LNCAP (cell line): ENCODE results near the gene RNF130.

ENCODE experiments used
- TF ChIP-seq, protein P1 (sequence below): fragments of 450-650 bp; IDR thresholded peaks from 2 replicates; pipeline ENCODE4 v1.5.1; 2017; ENCODE audit warnings: mild to moderate bottlenecking

Gene RNF130

GRCh38 chr5:180001136-180001535, 70.4 kb downstream of the RNF130 start:
- TF ChIP-seq, protein P1, sequence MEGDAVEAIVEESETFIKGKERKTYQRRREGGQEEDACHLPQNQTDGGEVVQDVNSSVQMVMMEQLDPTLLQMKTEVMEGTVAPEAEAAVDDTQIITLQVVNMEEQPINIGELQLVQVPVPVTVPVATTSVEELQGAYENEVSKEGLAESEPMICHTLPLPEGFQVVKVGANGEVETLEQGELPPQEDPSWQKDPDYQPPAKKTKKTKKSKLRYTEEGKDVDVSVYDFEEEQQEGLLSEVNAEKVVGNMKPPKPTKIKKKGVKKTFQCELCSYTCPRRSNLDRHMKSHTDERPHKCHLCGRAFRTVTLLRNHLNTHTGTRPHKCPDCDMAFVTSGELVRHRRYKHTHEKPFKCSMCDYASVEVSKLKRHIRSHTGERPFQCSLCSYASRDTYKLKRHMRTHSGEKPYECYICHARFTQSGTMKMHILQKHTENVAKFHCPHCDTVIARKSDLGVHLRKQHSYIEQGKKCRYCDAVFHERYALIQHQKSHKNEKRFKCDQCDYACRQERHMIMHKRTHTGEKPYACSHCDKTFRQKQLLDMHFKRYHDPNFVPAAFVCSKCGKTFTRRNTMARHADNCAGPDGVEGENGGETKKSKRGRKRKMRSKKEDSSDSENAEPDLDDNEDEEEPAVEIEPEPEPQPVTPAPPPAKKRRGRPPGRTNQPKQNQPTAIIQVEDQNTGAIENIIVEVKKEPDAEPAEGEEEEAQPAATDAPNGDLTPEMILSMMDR: no peak

DNA sequence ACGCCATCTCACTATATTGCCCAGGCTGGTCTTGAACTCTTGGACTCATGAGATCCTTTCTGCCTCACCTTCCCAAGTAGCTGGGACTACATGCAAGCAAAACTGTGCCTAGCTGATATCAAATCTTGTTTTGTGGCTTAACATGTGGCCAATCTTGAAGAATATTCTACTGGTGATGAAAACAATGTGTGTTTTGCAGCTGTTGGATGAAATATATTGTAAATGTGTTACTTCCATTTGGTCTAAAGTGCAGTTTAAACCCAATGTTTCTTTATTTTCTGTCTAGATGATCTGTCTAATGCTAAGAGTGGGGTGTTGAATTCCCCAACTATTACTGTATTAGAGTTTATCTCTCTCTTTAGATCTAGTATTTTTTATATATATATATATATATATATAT, 73.1 kb downstream of the RNF130 start:
- TF ChIP-seq, protein P1: no peak

DNA sequence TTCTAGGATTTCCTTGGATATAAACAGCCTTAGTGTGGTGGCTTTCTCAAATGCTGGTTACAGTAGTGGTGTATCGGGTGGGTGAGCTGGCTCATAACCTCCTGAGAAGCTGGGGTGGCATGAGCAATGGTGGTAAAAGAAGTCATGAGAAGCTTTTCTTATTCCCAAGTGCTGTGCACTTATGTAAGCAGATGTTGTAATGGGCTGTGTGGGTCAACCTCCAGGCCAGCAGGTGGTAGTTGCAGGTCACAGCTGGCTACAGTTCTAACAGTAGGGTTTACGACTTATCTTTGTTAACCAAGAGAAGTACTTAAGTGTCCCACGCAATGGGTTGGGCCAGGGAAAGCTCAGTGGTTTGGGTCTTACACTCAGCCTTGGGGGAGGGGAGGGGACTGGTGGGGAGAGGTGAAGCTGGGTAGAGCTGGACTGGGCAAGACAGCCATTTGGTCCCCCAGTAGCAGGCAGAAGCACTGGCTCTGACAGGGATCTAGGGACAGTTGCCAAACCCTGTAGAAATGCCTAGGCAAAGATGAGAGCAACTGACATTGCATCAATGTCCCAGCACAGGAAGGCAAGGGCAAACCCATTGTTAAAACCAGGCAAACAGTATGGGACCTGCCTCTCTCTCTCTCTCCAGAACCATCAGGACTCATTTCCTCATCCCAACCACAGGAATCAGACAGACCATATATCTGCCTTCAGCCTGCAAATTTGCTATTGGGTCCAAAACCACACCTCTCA, 76.8 kb downstream of the RNF130 start:
- TF ChIP-seq, protein P1: no peak

GRCh38 chr5:179991106-179991505, 80.5 kb downstream of the RNF130 start:
- TF ChIP-seq, protein P1: no peak

DNA sequence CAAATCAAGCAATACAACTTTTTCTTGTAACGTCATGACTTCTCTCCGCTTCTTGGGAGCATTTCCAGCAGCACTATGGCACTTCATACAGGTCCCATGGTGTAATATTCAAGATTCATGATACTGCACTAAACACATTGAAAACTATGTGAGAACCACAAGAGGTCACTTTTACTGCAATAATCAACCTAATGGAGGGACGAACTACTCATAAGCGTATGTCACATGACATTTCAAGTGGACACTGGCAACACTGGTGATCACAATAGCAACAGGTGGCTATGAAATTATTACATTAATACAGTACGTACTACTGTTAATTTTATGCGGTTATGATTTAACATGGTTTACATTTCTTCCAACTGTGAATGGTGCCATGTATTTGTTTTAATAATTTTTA, 85.2 kb downstream of the RNF130 start:
- TF ChIP-seq, protein P1: no peak

DNA sequence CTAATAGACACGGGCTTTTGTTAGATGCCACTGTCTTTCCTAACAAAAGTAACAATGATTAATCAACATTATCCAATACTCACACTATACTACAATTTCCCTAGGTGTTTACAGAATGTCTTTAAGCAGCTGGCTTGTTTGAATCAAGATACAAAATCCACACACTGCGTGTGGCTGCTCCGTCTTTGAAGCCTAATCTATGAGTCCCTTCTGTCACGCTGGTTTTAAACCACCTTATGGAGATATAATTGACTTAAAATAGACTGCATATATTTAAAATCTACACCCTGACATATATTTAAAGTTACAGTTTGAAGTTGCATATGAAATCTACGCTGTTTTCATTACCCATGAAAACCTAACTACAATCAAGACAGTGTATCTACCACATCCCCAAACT, 89.9 kb downstream of the RNF130 start:
- TF ChIP-seq, protein P1: no peak

- TF ChIP-seq, protein P1: no peak
Measured at GRCh38 chr5:179980767-179981166, 90.8 kb downstream of the RNF130 start.

DNA sequence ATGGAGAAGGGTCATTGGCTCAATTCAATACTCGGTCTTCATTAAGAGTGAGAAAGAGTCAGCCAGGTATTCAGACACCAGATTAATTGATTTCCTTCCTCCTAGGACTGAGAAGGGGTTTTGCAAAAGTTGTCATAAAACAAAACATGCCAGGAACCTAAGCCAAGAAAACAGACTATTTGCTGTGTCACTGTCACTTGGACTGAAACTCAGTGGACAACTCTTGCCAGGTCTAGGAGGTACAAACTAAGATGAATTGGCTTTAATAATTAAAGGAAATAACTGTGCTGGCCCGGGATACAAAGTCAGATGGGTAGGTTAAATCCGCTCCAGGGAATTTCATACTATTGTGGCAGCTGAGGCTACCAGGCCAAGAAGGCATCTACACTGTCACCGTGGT, 92.8 kb downstream of the RNF130 start:
- TF ChIP-seq, protein P1: no peak
